K562 (cell line): ENCODE results near the gene SRPK2. TPM values are rescaled to one million over a fixed set of nuclear protein-coding genes. Genes with fewer than 3 reads are reported as not detected.

Experiments used
- ADNP ChIP-seq: fragments of 200-800 bp; sonication (Bioruptor generic); IDR thresholded peaks from 2 replicates; pipeline ENCODE4 v1.6.1; 2016; ENCODE audit warnings: missing genetic modification characterization, missing compliant biosample characterization
- BDP1 ChIP-seq: IDR thresholded peaks from 3 replicates; pipeline ENCODE4 v1.6.1; 2011; ENCODE audit not compliant: insufficient read length, insufficient read depth
- BRD9 ChIP-seq: fragments of 450-650 bp; IDR thresholded peaks from 2 replicates; pipeline ENCODE4 v1.6.1; 2018; ENCODE audit warnings: low read depth; ENCODE audit not compliant: partially characterized antibody
- CBFB ChIP-seq: sonication (generic); formaldehyde crosslinking; IDR thresholded peaks from 2 replicates; pipeline ENCODE4 v1.4.0; 2020; ENCODE audit warnings: mild to moderate bottlenecking, missing genetic modification reagents
- CHAMP1 ChIP-seq: fragments of 450-650 bp; IDR thresholded peaks from 2 replicates; pipeline ENCODE4 v1.6.1; 2016; ENCODE audit warnings: mild to moderate bottlenecking
- HDGF ChIP-seq: fragments of 450-650 bp; IDR thresholded peaks from 2 replicates; pipeline ENCODE4 v1.6.1; 2016
- HMG20B ChIP-seq: fragments of 250-450 bp; sonication (Bioruptor Pico); IDR thresholded peaks from 2 replicates; pipeline ENCODE4 v1.5.0; 2021; ENCODE audit warnings: mild to moderate bottlenecking
- IFI16 ChIP-seq: fragments of 250-450 bp; sonication (Bioruptor Pico); IDR thresholded peaks from 2 replicates; pipeline ENCODE4 v2.1.2; 2022; ENCODE audit warnings: mild to moderate bottlenecking, inconsistent platforms
- NFIC ChIP-seq: fragments of 450-650 bp; IDR thresholded peaks from 2 replicates; pipeline ENCODE4 v1.6.1; 2017; ENCODE audit warnings: mild to moderate bottlenecking, inconsistent platforms
- PTRF ChIP-seq: fragments of 450-650 bp; IDR thresholded peaks from 2 replicates; pipeline ENCODE4 v1.6.1; 2016; ENCODE audit warnings: mild to moderate bottlenecking, missing genetic modification characterization, missing compliant biosample characterization
- RFX7 ChIP-seq: fragments of 250-450 bp; sonication (Bioruptor Pico); IDR thresholded peaks from 2 replicates; pipeline ENCODE4 v1.5.1; 2021; ENCODE audit warnings: mild to moderate bottlenecking
- RNF2 ChIP-seq: sonication (generic); IDR thresholded peaks from 2 replicates; pipeline ENCODE4 v1.6.1; 2016
- SMARCE1 ChIP-seq: fragments of 450-650 bp; IDR thresholded peaks from 2 replicates; pipeline ENCODE4 v1.7.1; 2016; ENCODE audit warnings: mild to moderate bottlenecking
- TOE1 ChIP-seq, 2 experiments: fragments of 450-650 bp in 1 of 2; sonication (generic) in 1 of 2; formaldehyde crosslinking in 1 of 2; IDR thresholded peaks; 2 replicates each; pipeline versions ENCODE4 v1.7.1 to v1.8.0; 2016 to 2022; ENCODE audit warnings: borderline replicate concordance in 2 of 2, mild to moderate bottlenecking in 2 of 2, antibody characterized with exemption in 1 of 2, inconsistent platforms in 1 of 2, low read depth in 1 of 2, missing genetic modification reagents in 1 of 2, moderate library complexity in 1 of 2
- ZBTB17 ChIP-seq: fragments of 450-650 bp; formaldehyde crosslinking; IDR thresholded peaks from 2 replicates; pipeline ENCODE4 v1.4.0; 2020; ENCODE audit warnings: mild to moderate bottlenecking
- ZNF436 ChIP-seq: fragments of 250-450, 450-650 bp; sonication (Bioruptor Pico); formaldehyde crosslinking; IDR thresholded peaks from 2 replicates; pipeline ENCODE4 v1.7.0; 2020; ENCODE audit warnings: mild to moderate bottlenecking
- ZNF76 ChIP-seq: fragments of 250-450 bp; sonication (Bioruptor Pico); IDR thresholded peaks from 2 replicates; pipeline ENCODE4 v1.4.0; 2020; ENCODE audit warnings: mild to moderate bottlenecking, moderate library complexity, borderline replicate concordance
- polyA plus RNA-seq, 8 experiments: library from polyadenylated mRNA; depleted of rRNA in 4 of 8; stranded (reverse) in 5 of 8; unstranded in 3 of 8; fragments of >200 nt; fragmentation: Nextera tagmentation in 2 of 8; fragmentation: Illumina TruSeq in 1 of 8; extraction: Ambion mirVana in 2 of 8; extraction: Trizol in 1 of 8; gene quantifications; 2 replicates each; pipeline versions ENCODE4 v1.2.1 to v1.2.3, GENCODE V29; 2011 to 2014; ENCODE audit warnings: inconsistent platforms in 1 of 8, missing spikeins in 1 of 8
- total RNA-seq, 7 experiments: library from RNA; depleted of rRNA in 6 of 7; stranded (reverse); fragments of >200 nt in 6 of 7; fragmentation: Illumina TruSeq in 2 of 7; extraction: Trizol in 2 of 7; gene quantifications; 2 replicates each; pipeline versions ENCODE4 v1.2.1 to v1.2.3, GENCODE V29; 2011 to 2021; ENCODE audit warnings: low replicate concordance in 1 of 7
- TF ChIP-seq, protein P1 (sequence below), 2 experiments: fragments of 150-350 bp in 1 of 2; IDR thresholded peaks; 2 replicates each; pipeline ENCODE4 v1.6.1; 2012 to 2016; ENCODE audit warnings: low read depth in 2 of 2, low read length in 2 of 2, mild to moderate bottlenecking in 1 of 2, moderate library complexity in 1 of 2
- TF ChIP-seq, protein P2 (sequence below), 2 experiments: IDR thresholded peaks in 1 of 2; conservative IDR thresholded peaks in 1 of 2; 2 replicates each; pipeline ENCODE4 v1.6.1; 2016; ENCODE audit warnings: low read depth in 2 of 2, mild to moderate bottlenecking in 1 of 2, missing compliant biosample characterization in 1 of 2, missing genetic modification characterization in 1 of 2, moderate library complexity in 1 of 2

Gene SRPK2
- total and polyA plus RNA-seq, 9 of the 15 experiments (the other 6 are each of a cell fraction or from before 2014, with no cell fraction given), result 21.5 to 44.7 (median 33.3) TPM

DNA sequence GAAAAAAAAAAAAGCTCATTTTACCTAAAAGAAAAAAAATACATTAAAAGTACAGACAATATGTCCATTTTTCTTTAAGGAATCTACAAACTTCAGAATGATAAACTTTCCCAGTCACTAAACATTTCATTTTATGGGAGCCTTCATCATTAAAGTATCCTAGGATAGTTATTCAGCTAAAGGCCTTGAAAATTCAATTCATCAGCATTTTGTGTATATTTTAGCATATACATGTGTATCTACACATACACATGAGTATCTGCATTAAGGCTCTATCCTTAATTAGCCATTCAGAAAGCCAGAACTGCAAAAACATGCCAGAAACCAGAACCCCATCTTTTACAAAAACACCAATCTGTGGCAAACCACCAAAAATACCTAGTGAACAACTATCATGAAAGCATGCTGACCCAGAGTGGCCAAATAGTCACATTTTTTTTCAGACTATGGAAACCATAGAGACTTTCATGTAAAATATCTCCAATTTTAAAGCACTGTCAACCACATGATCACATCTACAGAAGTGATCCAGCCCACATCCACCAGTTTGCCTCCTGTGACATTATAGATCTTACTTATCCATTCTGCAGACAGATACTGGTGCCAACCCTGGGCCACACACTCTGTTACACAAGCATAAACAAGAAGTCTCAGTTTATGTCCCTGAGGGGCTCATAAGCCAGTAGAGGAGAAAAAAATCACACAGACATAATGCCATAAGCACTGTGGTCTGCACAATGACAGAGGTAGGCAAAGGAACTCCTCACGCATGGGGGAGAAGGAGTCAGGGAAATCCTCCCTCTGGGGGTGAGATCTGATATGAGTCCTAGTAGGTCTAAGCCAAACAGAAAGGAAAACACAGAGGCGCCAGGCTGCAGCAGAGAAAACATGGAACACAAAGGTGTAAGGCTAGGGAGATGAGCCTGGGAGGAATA lies 79.2 kb downstream of the SRPK2 start (continued):
- no peak for TF ChIP-seq IFI16 (CRISPR knock-in tag)
- no peak for TF ChIP-seq NFIC
- no peak for TF ChIP-seq RNF2
- TF ChIP-seq CBFB (CRISPR knock-in tag), result no peak
- TF ChIP-seq HMG20B, result no peak
- TF ChIP-seq ZNF76 (CRISPR knock-in tag), result no peak
- TF ChIP-seq BDP1, result no peak
- TF ChIP-seq ZBTB17 (CRISPR knock-in tag), result no peak
- no peak for TF ChIP-seq ZNF436
- no peak for TF ChIP-seq HDGF
- no peak for TF ChIP-seq CHAMP1
- no peak for TF ChIP-seq PTRF (tag)
- TF ChIP-seq ADNP (tag), result no peak
- no peak for TF ChIP-seq TOE1 (IDR thresholded peaks at IDR 0.05; ENCODE audit: borderline replicate concordance)
- TF ChIP-seq TOE1 (CRISPR knock-in tag; IDR thresholded peaks at IDR 0.05; ENCODE audit: borderline replicate concordance, low read depth), result no peak
- TF ChIP-seq BRD9, result no peak
- TF ChIP-seq, protein P1, sequence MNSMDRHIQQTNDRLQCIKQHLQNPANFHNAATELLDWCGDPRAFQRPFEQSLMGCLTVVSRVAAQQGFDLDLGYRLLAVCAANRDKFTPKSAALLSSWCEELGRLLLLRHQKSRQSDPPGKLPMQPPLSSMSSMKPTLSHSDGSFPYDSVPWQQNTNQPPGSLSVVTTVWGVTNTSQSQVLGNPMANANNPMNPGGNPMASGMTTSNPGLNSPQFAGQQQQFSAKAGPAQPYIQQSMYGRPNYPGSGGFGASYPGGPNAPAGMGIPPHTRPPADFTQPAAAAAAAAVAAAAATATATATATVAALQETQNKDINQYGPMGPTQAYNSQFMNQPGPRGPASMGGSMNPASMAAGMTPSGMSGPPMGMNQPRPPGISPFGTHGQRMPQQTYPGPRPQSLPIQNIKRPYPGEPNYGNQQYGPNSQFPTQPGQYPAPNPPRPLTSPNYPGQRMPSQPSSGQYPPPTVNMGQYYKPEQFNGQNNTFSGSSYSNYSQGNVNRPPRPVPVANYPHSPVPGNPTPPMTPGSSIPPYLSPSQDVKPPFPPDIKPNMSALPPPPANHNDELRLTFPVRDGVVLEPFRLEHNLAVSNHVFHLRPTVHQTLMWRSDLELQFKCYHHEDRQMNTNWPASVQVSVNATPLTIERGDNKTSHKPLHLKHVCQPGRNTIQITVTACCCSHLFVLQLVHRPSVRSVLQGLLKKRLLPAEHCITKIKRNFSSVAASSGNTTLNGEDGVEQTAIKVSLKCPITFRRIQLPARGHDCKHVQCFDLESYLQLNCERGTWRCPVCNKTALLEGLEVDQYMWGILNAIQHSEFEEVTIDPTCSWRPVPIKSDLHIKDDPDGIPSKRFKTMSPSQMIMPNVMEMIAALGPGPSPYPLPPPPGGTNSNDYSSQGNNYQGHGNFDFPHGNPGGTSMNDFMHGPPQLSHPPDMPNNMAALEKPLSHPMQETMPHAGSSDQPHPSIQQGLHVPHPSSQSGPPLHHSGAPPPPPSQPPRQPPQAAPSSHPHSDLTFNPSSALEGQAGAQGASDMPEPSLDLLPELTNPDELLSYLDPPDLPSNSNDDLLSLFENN (IDR thresholded peaks at IDR 0.05; ENCODE audit: low read depth in 2 of 2, low read length in 2 of 2), result no peak
- no peak for TF ChIP-seq RFX7 (CRISPR knock-in tag)
- 0 out of 2 replicates have a peak, but pooled peaks have one; percentile 43 for TF ChIP-seq SMARCE1
- TF ChIP-seq, protein P2, sequence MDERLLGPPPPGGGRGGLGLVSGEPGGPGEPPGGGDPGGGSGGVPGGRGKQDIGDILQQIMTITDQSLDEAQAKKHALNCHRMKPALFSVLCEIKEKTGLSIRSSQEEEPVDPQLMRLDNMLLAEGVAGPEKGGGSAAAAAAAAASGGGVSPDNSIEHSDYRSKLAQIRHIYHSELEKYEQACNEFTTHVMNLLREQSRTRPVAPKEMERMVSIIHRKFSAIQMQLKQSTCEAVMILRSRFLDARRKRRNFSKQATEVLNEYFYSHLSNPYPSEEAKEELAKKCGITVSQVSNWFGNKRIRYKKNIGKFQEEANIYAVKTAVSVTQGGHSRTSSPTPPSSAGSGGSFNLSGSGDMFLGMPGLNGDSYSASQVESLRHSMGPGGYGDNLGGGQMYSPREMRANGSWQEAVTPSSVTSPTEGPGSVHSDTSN (CRISPR knock-in tag; IDR thresholded peaks at IDR 0.05; ENCODE audit: low read depth), result no peak
- TF ChIP-seq, protein P2 (tag; conservative IDR thresholded peaks at IDR 0.05; ENCODE audit: low read depth), result no peak
